ENCODE data around the gene ST8SIA4.

Gene ST8SIA4, protein sequence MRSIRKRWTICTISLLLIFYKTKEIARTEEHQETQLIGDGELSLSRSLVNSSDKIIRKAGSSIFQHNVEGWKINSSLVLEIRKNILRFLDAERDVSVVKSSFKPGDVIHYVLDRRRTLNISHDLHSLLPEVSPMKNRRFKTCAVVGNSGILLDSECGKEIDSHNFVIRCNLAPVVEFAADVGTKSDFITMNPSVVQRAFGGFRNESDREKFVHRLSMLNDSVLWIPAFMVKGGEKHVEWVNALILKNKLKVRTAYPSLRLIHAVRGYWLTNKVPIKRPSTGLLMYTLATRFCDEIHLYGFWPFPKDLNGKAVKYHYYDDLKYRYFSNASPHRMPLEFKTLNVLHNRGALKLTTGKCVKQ

DNA sequence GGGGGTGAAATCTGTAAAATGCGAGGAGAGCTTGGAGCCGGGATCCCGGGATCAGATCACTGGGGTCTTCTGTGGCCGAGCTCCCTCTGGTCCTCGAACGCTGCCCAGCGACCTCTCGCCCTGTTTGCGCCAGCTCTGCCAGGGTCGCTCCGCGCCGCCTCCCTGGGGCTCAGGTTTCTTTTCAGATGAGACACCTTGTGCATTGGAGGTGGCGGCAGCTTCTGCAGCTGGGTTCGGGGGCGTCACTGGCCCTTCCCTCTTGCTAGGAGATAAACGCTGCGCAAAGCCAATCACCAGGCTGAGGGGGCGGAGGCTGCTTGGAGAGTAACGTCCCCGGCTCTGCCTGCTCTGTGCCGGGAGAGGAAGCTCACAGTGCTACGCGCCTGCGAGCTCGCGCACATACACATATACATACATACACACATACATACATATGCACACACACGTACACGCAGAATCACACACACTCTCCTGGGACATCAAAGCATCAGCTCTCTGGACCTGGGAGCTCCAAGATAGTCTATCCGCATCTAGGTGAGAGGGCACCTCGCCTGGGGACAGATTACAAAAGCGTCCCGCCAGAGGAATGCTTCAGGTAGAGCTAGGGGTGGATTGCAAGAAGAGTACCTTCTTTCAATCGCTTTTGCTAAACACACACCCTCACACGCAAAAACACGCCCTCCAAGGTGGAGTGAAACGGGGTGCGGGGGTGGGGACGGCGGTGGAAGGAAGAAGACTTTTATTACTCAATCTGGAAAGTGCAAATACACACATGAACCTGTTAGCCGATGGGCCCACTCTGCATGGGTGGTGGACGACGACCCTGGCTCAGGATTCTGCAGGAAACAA is at the start of gene ST8SIA4:
ST8SIA4 (minus strand) TSS at position 244 of the 849 bp plus-strand sequence. CDS start 327 bp downstream, outside the sequence.
- peak within 1 kb of the TSS; percentile 100 for H3K4me3 ChIP-seq (ENCODE audit: low read depth, low read length)
- peak; percentile 96 for DNase-seq (ENCODE audit: low read depth)
- no peak for TF ChIP-seq MYC (IDR thresholded peaks at IDR 0.05; ENCODE audit: low read depth, low read length)
- TF ChIP-seq, protein P1, sequence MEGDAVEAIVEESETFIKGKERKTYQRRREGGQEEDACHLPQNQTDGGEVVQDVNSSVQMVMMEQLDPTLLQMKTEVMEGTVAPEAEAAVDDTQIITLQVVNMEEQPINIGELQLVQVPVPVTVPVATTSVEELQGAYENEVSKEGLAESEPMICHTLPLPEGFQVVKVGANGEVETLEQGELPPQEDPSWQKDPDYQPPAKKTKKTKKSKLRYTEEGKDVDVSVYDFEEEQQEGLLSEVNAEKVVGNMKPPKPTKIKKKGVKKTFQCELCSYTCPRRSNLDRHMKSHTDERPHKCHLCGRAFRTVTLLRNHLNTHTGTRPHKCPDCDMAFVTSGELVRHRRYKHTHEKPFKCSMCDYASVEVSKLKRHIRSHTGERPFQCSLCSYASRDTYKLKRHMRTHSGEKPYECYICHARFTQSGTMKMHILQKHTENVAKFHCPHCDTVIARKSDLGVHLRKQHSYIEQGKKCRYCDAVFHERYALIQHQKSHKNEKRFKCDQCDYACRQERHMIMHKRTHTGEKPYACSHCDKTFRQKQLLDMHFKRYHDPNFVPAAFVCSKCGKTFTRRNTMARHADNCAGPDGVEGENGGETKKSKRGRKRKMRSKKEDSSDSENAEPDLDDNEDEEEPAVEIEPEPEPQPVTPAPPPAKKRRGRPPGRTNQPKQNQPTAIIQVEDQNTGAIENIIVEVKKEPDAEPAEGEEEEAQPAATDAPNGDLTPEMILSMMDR (IDR thresholded peaks at IDR 0.05; ENCODE audit: low read depth, low read length): no peak
- TF ChIP-seq POLR2A (IDR thresholded peaks at IDR 0.05; ENCODE audit: extremely low read depth, insufficient read length): peak; percentile 91
- TF ChIP-seq, protein P2, sequence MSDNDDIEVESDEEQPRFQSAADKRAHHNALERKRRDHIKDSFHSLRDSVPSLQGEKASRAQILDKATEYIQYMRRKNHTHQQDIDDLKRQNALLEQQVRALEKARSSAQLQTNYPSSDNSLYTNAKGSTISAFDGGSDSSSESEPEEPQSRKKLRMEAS (IDR thresholded peaks at IDR 0.05; ENCODE audit: low read depth, low read length): peak; percentile 37

DNA sequence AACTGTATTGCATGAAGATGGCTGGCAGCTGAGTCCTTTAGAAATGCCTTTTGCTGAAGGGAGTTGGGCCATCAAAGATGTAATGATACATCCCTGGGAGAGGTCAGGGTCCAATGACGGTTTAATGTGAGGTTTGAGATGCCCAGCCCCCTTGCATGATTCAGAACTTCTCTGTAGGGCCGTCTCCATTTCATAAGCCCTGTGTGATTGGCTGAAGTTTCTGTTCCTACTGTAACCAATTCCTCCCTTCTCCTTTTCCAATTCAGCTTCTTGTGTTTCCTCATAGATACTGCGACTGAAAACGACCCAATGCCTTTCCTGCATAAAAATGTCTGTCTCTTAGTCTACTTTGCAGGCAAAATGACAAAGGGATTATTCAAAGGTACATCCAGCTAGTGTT is 47.9 kb upstream of the ST8SIA4 start:
- no peak for TF ChIP-seq POLR2A (IDR thresholded peaks at IDR 0.05; ENCODE audit: extremely low read depth, insufficient read length)
- TF ChIP-seq, protein P2 (IDR thresholded peaks at IDR 0.05; ENCODE audit: low read depth, low read length): no peak
- no peak for TF ChIP-seq MYC (IDR thresholded peaks at IDR 0.05; ENCODE audit: low read depth, low read length)
- TF ChIP-seq, protein P1 (IDR thresholded peaks at IDR 0.05; ENCODE audit: low read depth, low read length): no peak
- DNase-seq (ENCODE audit: low read depth): peak; percentile 11
- no peak overlapping the region for H3K4me3 ChIP-seq (ENCODE audit: low read depth, low read length)

DNA sequence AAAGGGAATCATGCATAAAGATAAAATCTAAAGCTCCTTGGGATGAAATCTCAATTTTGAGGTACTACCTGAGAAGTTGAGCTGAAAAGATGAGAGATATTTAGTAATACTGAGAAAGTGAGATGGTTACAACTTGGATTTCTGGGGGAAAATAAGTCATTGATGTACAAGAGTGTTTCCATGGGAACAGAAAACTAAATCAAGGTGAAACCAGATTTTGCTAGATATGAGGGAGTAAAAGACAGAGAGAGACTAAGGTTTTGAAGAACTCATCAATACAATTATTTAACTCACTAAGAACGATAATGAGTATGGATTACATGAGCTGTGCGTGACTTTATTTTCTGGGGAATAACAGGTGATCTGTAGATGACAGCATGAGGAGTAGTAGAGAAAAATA is 10.2 kb upstream of the ST8SIA4 start:
- no peak for DNase-seq (ENCODE audit: low read depth)
- no peak overlapping the region for H3K4me3 ChIP-seq (ENCODE audit: low read depth, low read length)
- no peak for TF ChIP-seq POLR2A (IDR thresholded peaks at IDR 0.05; ENCODE audit: extremely low read depth, insufficient read length)
- TF ChIP-seq, protein P1 (IDR thresholded peaks at IDR 0.05; ENCODE audit: low read depth, low read length): no peak
- TF ChIP-seq, protein P2 (IDR thresholded peaks at IDR 0.05; ENCODE audit: low read depth, low read length): no peak
- TF ChIP-seq MYC (IDR thresholded peaks at IDR 0.05; ENCODE audit: low read depth, low read length): no peak

DNA sequence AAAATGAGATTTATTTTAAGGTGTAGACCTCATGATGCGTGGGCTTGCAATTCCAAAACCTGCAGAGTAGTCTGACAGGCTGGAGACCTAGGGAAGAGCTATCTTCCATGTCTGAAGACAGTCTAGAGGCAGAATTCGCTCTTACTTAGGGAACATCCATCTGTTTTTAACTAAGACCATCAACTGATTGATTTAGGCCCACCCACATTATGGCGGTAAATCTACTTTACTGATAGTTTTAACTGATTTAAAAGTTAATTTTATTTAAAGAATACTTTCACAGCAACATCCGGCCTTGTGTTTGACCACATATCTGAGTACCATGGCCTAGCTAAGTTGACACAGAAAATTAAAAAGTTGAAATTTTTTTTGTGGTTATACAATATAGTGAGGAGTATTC is 6.0 kb upstream of the ST8SIA4 start:
- TF ChIP-seq, protein P1 (IDR thresholded peaks at IDR 0.05; ENCODE audit: low read depth, low read length): no peak
- no peak for TF ChIP-seq POLR2A (IDR thresholded peaks at IDR 0.05; ENCODE audit: extremely low read depth, insufficient read length)
- no peak for TF ChIP-seq MYC (IDR thresholded peaks at IDR 0.05; ENCODE audit: low read depth, low read length)
- TF ChIP-seq, protein P2 (IDR thresholded peaks at IDR 0.05; ENCODE audit: low read depth, low read length): no peak
- no peak overlapping the region for H3K4me3 ChIP-seq (ENCODE audit: low read depth, low read length)
- DNase-seq (ENCODE audit: low read depth): no peak

DNA sequence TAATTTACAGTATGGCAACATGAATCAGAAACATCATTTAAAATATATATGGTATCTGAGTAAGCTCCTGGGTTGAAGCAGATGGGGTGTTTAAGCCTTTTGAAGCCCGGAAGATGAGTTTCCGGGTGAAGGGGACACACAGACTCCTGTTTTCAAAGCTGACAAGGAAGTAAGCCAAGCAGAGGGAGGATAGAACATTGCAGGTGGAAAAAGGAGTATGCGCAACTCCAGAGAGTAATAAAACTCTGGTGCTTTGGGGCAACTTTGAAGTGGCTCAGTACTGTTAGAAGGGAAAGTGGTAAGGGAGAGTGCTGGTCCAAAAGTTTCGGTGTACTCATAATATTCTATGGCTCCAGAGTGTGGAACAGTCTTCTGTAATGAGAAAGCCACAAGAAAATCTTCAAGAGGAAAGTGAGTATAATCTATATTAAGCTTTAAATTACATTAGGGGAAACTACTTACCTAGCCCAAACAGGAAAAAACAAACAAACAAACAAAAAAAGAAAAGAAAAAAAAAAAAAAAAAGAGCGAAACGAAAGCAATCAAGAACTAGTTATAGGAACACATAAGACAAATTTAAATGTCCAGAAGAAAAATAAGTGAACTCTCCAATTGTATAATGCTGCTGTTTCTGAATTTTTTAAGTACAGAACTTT is 2.3 kb upstream of the ST8SIA4 start:
- TF ChIP-seq, protein P2 (IDR thresholded peaks at IDR 0.05; ENCODE audit: low read depth, low read length): no peak
- no peak for TF ChIP-seq MYC (IDR thresholded peaks at IDR 0.05; ENCODE audit: low read depth, low read length)
- no peak for TF ChIP-seq POLR2A (IDR thresholded peaks at IDR 0.05; ENCODE audit: extremely low read depth, insufficient read length)
- TF ChIP-seq, protein P1 (IDR thresholded peaks at IDR 0.05; ENCODE audit: low read depth, low read length): no peak
- peak; percentile 62 for DNase-seq (ENCODE audit: low read depth)
- H3K4me3 ChIP-seq (ENCODE audit: low read depth, low read length): peak overlapping the region; percentile 100
